IPS-18c (cell line): ENCODE data around the gene EPYC.
"Not testable (repeated sequence)": the region's sequence is repeated elsewhere in the genome, so short reads cannot be mapped to it uniquely, and the experiment has no call there.

ENCODE experiments used
- H3K4me3 ChIP-seq: 2 replicates; pipeline ENCODE4 v1.7.0; 2013; ENCODE audit warnings: low read depth, mild to moderate bottlenecking, low read length, moderate library complexity; ENCODE audit not compliant: insufficient read depth
- H3K9me3 ChIP-seq: one replicate; pipeline ENCODE4 v1.6.1; 2013; ENCODE audit warnings: mild to moderate bottlenecking, low read length, moderate library complexity; ENCODE audit not compliant: control insufficient read depth, insufficient read depth

Gene EPYC

DNA sequence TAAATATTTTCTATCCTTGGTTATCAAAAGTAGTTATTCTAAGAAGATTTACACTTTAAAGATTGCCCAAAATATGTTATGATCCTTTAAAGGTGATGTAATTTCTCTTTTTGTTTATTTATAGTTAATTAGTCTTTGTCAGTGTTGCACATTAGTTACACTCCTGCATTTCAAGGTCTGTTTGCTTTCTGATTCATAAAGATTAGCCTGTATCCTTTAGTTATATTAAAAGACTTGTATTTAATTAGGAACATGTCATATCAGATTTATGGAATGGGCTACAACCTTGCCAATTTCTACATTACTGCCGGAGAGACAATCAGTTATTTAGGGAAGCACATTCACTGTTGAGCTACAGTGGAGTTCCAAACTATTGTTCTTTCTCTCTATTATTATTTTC is 3.5 kb downstream of the EPYC start:
- H3K9me3 ChIP-seq: no peaks in the 10 kb centered on the region
- H3K4me3 ChIP-seq: no peak overlapping the region

DNA sequence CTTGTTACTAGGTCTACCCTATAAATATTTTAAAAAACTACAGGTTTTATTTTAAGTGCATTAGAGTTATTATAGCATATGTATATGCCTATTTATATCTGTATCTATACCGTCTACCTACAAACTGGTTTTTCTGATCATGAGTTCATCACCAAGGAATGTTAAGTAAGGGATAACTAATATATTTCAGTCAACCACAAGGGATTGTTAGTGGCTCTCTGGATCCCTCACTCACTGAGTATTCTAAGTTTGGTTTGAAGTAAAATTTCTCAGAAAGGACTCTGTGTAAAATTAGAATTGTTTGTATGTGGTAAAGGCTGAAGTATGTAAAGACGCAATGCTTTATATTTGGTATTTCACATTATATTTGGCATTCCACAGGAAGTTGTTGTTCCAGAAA is 4.8 kb downstream of the EPYC start:
- H3K9me3 ChIP-seq: no peaks in the 10 kb centered on the region

DNA sequence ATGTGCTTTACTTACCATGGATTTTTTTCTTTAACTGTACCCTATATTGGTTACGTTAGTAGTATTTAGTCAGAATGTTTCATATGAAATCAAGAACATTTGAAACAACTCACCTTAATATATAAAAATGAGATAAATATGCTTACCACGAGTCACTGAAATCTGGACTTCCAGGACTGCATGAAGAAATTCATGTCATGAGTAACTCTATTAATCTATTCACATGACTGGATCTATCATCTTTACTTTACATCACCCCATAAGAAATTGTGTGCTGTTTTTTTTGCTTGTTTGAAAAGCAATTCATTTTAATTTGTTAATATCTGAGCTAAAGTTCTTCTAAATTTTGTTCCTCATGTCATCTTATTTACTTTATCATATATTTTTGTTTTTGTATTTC is 5.2 kb downstream of the EPYC start:
- Histone ChIP-seq H3K9me3 (no peaks in the 10 kb centered on the region), H3K4me3 (no peak overlapping the region)

More for the DNA sequence above, 4.8 kb downstream of the EPYC start:
- no peak overlapping the region for H3K4me3 ChIP-seq

DNA sequence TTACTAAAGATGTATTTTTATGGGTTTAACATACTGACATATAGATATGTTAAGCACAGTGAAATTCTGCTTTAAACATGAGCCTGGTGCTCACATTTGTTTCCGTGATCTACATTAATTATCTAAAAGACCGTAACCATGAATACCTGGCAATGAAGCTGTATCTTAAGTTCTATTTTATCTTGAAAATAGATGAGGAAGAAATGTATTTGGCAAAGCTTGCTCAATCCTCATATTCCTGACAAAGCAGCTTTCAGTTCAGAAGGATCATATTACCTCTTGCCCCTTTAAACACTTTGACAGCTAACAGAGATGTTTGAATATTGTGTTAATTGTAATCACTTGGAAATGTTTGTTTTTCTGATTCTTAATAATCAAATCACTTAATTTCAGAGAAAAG is 9.8 kb downstream of the EPYC start:
- H3K4me3 ChIP-seq: no peak overlapping the region
- H3K9me3 ChIP-seq: peaks cover 6% of the 10 kb centered on the region

DNA sequence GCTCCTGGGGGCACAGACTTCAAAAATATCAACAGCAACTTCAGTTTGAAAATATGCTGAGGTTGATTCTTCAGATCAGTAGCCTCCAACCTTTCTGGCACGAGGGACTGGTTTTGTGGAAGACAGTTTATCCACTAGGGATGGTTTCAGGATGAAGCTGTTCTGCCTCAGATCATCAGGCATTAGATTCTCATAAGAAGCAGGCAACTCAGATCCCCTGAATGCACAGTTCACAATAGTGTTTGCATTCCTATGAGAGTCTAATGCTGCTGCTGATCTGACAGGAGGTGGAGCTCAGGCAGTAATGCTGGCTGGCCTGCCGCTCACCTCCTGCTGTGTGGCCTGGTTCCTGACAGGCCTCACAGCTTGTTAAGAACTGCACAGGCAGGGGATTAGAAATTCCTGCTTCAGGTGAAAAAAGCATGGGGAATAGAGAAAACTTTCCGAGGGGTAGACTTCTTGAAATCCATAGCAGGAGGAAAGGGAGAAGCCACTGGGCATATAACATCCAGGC is 12.8 kb downstream of the EPYC start:
- H3K9me3 ChIP-seq: peaks cover 6% of the 10 kb centered on the region
- H3K4me3 ChIP-seq: no peak overlapping the region

DNA sequence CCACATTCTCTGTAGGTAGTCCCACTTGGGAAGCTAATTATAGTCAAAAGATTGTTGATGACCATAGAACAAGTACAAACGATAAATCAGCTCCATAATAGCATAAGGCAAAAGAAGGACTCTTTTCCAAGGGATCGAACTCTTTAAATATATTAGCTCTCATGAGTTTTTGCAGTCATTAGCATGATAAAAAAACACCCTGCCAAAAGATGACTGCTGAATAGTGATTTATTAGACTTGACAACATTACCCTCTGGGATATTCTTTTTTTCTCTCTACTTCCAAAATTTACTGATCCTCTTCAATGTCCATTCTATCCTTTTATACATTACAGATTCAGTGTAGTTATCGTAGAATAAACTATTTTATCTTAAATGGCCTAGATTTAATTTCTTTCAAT is 14.2 kb downstream of the EPYC start:
- H3K4me3 ChIP-seq: no peak overlapping the region
- H3K9me3 ChIP-seq: peaks cover 6% of the 10 kb centered on the region

DNA sequence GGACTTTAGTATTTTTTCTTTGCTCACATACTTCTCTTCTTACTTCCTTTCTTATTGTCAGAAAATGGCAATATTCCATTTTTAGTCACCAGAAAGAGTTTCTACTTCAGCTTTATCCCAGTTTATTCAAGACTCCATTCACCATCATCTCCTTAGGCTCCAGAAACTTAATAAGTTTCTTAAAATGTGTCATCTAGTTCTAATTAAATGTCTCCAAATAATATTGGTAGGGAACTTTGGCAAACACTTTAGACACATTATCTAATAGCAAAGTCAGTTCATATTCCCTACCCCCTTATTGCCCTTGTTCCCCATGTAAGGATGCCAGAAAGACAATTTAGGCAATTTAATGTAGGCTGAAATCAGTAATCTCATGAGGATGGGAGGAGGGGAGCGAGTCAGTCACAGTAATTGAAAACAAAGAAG is 15.1 kb downstream of the EPYC start:
- Histone ChIP-seq H3K4me3 (no peak overlapping the region), H3K9me3 (peaks cover 6% of the 10 kb centered on the region)

DNA sequence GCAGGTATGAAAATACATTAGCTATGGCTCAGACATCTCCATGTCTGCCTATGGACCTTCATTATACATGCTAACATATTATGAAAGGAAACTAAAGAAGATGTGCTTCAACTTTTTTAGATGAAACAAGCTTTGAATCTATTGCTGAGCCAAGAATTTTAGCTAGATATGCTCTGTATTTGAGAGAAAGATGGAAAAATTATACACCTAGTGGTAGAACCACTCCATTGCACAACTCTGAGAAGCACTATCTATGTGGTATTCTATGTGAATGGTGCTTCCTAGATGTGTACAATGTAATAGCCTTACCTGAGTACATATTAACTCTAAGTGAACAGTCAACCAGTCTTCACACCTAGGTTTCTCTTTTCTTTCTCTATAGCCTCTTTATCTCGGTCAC is 17.3 kb downstream of the EPYC start:
- no peak overlapping the region for H3K4me3 ChIP-seq
- H3K9me3 ChIP-seq: peaks cover 6% of the 10 kb centered on the region

DNA sequence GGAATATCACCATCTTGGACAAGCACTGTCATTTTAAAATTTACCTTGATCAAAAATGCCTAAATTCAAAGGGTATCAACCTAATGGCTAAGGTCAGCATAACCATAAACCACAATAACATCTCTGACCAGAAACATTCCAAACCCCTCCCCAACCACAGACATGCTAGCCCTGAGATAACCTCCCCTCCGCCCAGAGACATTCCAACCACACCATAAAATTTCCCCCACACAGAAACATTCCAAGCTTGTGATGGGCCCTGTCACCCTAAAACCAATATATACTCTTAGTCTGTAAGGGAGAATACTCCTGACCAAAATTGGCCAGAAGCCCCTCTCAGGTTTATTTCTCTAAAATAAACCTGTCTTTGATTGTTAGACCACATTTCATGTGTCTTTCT is 17.7 kb downstream of the EPYC start:
- H3K9me3 ChIP-seq: peaks cover 6% of the 10 kb centered on the region

DNA sequence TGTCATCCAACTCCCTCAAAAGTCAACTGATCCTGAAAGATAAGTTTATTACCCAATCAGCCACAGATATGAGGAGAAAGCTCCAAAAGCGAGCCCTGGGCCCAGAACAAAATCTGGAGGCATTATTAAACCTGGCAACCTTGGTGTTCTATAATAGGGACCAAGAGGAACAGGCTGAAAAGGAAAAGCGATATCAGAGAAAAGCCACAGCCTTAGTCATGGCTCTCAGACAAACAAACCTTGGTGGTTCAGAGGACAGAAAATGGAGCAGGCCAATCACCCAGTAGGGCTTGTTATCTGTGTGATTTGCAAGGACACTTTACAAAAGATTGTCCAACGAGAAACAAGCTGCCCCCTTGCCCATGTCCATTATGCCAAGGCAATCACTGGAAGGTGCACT is 19.4 kb downstream of the EPYC start:
- H3K4me3 ChIP-seq, H3K9me3 ChIP-seq: not testable (repeated sequence)

More for the DNA sequence above, 17.7 kb downstream of the EPYC start:
- no peak overlapping the region for H3K4me3 ChIP-seq

DNA sequence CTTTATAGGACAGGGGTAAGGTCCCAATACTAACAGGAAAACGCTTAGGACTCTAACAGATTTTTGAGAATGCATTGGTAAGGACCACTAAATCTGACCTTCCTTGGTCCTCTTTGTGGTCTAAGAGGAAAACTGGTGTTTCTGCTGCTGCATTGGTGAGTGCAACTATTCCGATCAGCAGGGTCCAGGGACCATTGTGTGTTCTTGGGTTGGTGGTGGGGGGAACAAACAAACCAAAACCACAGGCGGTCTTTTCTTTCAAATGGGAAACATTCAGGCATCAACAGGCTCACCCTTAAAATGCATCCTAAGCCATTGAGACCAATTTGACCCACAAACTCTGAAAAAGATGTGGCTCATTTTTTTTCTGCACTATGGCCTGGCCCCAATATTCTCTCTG is 20.7 kb downstream of the EPYC start:
- Histone ChIP-seq H3K4me3 (no peak overlapping the region), H3K9me3 (no peaks in the 10 kb centered on the region)

DNA sequence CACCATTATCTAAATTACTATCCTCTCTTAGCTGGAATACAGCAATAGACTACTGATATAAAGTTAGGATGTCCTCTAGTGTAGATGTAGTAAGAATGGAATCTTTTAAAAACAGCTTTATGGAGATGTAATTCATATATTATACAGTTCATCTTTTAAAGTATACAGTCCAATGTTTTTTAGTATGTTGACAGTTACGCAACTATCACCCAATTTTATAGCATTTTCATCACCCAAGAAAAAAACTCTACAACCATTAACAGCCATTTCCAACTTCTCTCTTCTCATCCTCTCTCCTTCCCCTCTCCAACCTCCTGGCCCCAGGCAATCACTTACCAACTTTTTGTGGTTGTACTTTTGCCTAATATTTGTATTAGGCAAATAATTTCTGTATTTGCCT is 22.6 kb downstream of the EPYC start:
- Histone ChIP-seq H3K4me3 (no peak overlapping the region), H3K9me3 (no peaks in the 10 kb centered on the region)

DNA sequence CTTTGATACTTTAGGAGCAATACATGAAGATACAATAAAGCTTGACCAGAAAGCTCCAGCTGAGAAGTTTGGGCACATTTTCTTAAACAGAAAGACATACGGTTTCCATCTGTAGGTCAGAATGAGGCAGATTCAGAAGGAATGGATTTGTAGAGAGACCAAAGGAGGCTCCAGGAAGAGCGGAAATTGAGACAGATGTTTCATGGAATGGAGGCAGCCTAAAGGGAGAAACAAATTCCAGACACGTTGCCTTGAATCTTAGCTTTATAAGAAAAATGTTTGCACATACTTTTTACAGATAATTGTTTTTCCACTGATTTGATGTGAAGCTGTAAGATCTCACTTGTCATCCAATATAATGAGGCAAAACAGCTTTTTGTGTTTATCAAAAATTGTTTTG is 24.8 kb downstream of the EPYC start:
- no peaks in the 10 kb centered on the region for H3K9me3 ChIP-seq
- H3K4me3 ChIP-seq: no peak overlapping the region

DNA sequence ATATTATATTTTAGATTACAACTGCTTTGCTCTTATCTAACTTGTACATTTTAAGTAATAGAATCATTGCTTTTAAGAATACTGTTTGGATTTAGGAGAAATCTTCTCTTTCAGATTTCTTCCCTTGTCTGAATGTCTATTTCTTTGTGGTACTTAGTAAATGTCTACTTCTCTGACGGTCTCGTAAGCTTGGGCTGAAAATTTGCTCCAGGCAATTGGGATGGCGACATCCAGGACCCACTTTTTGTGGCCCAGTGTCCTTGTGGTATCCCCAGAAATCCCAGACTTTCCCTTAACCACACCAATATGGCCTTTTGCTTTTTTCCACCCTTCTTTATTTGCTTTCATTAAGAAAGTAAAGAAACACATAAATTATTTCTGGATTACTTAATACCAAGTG is 25.8 kb downstream of the EPYC start:
- Histone ChIP-seq H3K4me3 (no peak overlapping the region), H3K9me3 (no peaks in the 10 kb centered on the region)

DNA sequence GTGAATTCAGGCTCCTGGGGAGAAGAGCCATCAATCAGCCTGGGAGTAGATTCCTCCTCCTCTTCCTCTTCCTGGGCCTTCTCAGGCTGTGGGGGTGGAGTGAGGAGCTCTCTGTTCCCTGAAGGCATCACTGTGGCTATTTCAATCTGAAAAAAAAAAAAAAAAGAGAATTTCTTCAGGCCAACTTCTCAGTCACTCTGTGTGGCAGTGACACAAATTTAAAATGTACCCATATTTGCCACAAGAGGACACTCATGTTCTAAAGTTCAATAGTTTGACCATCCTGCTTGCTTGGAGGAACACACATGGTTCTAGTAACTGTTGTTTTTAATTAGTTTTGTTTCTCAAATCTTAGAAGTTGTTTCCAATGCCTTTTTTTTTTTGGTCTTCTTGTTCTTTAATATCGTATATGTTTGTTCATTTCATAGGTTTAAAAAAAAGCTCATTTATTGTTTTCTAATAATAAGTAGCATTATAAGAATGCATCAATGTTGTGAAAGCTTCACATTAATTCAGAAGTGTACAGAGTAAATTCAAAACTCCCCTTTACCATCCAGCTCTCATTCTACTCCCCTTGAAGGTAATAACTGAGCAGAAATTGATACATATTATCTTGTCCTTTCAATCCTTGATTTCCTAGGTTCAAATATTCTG is 26.5 kb downstream of the EPYC start:
- H3K9me3 ChIP-seq: no peaks in the 10 kb centered on the region
- no peak overlapping the region for H3K4me3 ChIP-seq

DNA sequence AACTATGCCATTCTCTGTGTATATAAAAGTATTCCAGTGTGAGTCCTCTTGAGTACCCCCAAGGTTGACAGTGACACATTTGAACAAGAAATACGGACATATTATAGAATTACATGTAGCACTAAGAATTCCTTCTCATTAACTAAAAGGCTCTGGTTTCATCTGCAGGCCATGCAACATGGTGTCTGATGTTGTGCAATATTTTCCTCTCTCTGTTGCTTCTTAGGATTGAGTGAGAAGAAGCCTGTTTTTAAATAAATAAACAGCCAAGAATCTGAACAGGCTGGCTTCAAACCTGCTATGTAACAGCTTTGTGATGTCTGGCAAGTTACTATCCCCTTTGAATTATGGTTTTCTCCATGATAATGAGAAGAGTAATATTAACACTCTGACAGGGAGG is 27.5 kb downstream of the EPYC start:
- Histone ChIP-seq H3K4me3 (no peak overlapping the region), H3K9me3 (no peaks in the 10 kb centered on the region)

DNA sequence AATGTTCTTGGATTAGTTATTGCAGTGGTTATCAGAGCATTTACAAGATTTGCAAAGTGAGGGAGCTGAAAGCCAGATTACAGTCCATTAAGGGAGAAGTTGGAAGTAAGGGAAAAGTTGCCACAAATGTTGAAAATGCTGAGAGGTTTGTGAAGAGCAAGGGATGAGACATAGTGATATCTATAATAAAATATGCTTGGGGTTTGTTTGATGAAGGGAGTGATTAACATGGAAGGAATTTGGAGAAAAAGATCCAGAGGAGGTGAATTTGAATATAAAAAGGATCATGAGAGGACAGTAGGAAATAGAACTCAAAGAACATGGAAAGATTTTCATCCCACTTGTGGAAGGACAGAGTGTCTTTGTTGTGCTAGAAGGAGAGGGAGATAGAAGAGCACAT is 30.5 kb downstream of the EPYC start:
- no peaks in the 10 kb centered on the region for H3K9me3 ChIP-seq

DNA sequence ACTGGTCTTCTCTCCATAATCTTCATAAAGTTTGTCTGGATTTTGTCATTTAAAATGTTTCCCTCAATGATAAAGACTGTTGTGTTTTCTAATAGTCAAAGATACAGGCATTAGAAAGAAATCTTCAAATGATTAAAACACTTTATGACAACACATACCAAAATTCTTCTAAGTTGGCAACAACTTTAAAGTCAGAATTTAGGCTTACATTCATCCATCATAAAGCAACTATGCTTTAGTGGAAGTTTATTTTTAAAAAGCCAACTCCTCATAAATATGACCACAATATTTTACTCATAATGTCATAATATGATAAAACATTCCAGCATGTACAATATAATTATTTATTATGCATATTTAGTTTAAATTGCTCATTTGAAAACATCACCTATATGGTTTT is 32.5 kb downstream of the EPYC start:
- Histone ChIP-seq H3K4me3 (no peak overlapping the region), H3K9me3 (no peaks in the 10 kb centered on the region)

More for the DNA sequence above, 30.5 kb downstream of the EPYC start:
- no peak overlapping the region for H3K4me3 ChIP-seq

DNA sequence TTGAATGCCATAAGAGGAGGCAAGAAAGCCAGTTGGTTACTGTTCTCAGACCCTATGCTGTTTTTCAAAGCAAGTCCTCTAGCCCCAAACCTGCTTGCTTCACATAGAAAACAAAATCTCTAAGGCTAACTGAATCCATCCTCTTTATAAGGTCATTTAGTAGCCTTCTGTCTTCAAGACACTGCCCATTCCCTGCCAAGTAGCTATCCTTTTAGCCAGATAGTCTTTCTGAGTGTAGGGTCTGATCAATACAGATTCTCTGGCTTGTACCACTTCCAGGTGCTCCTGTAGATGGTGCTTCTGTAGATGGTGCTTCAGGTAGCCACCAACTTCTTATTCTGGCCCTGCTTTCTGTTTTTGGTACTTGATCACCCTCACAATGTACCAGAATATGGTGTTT is 33.9 kb downstream of the EPYC start:
- H3K9me3 ChIP-seq: no peaks in the 10 kb centered on the region
- H3K4me3 ChIP-seq: no peak overlapping the region
